PC-3 (cell line): ENCODE results near the gene GPS2. TPM values are rescaled to one million over a fixed set of nuclear protein-coding genes. Genes with fewer than 3 reads are reported as not detected.
"Not testable (repeated sequence)": the region's sequence is repeated elsewhere in the genome, so short reads cannot be mapped to it uniquely, and the experiment has no call there.

Source experiments
- ATAC-seq: fragments of 200-7000 bp; cut with Tn5 transposase; 2 replicates; pipeline ENCODE4 v1.9.1; 2020; ENCODE audit warnings: mild to moderate bottlenecking, moderate library complexity
- BruUV-seq: library from RNA; stranded (reverse); fragments of 400-500 nt; replicated peaks from 2 replicates; lab custom pipeline; 2021; lab: Mats Ljungman, UMichigan
- CTCF ChIA-PET: fragments of 300-600 bp; sonication (Branson Sonifier 250); formaldehyde crosslinking; loops from one replicate; lab custom pipeline; 2022; ENCODE audit warnings: antibody characterized with exemption; lab: Charles Lee
- POLR2A ChIA-PET: fragments of 300-600 bp; sonication (Branson Sonifier 250); formaldehyde crosslinking; loops from one replicate; lab custom pipeline; 2022; ENCODE audit warnings: antibody characterized with exemption; ENCODE audit not compliant: unreplicated experiment; lab: Charles Lee
- DNase-seq: peaks from one replicate; pipeline ENCODE4 v3.0.0-alpha.2; 2015
- H2AFZ ChIP-seq: fragments of 300-600 bp; sonication (generic); 2 replicates; pipeline ENCODE4 v1.6.0; 2016; ENCODE audit warnings: antibody characterized with exemption, low read length
- H3F3A ChIP-seq: fragments of 300-600 bp; sonication (generic); one replicate; pipeline ENCODE4 v1.6.0; 2017; ENCODE audit warnings: antibody characterized with exemption, low read length, control low read depth, mild to moderate bottlenecking; ENCODE audit not compliant: unreplicated experiment
- H3K27ac ChIP-seq: fragments of 300-600 bp; sonication (generic); 2 replicates; pipeline ENCODE4 v1.5.1; 2016; ENCODE audit warnings: mild to moderate bottlenecking, low read length
- H3K27me3 ChIP-seq: fragments of 300-600 bp; sonication (generic); 2 replicates; pipeline ENCODE4 v1.6.1; 2016; ENCODE audit warnings: low read length, mixed read lengths
- H3K36me3 ChIP-seq: fragments of 300-600 bp; sonication (generic); 2 replicates; pipeline ENCODE4 v1.6.1; 2016; ENCODE audit warnings: low read depth, mixed run types, low read length, mixed read lengths
- H3K4me1 ChIP-seq: fragments of 300-600 bp; sonication (generic); 2 replicates; pipeline ENCODE4 v1.5.1; 2016; ENCODE audit warnings: low read length; ENCODE audit not compliant: insufficient read depth
- H3K4me2 ChIP-seq: fragments of 300-600 bp; sonication (generic); 2 replicates; pipeline ENCODE4 v1.6.0; 2016; ENCODE audit warnings: low read length
- H3K4me3 ChIP-seq: fragments of 300-600 bp; sonication (generic); 2 replicates; pipeline ENCODE4 v1.5.1; 2016; ENCODE audit warnings: mild to moderate bottlenecking, low read length, mixed read lengths
- H3K79me2 ChIP-seq: fragments of 300-600 bp; sonication (generic); 2 replicates; pipeline ENCODE4 v1.6.1; 2017; ENCODE audit warnings: low read length, mixed read lengths
- H3K9ac ChIP-seq: fragments of 300-600 bp; sonication (generic); 2 replicates; pipeline ENCODE4 v1.6.0; 2016; ENCODE audit warnings: mild to moderate bottlenecking, low read length
- H3K9me2 ChIP-seq: fragments of 300-600 bp; sonication (generic); replicated peaks from 2 replicates; pipeline ENCODE4 v1.6.1; 2016; ENCODE audit warnings: mixed run types, low read length, mixed read lengths
- H3K9me3 ChIP-seq: fragments of 300-600 bp; sonication (generic); 2 replicates; pipeline ENCODE4 v1.6.1; 2016; ENCODE audit warnings: low read length, mixed read lengths
- H4K20me1 ChIP-seq: fragments of 300-600 bp; sonication (generic); 2 replicates; pipeline ENCODE4 v1.6.1; 2016; ENCODE audit warnings: low read length, mixed read lengths
- CTCF ChIP-seq: fragments of 300-600 bp; sonication (generic); conservative IDR thresholded peaks from 2 replicates; pipeline ENCODE4 v1.5.1; 2017; ENCODE audit warnings: antibody characterized with exemption, low read depth, mild to moderate bottlenecking, low read length
- EZH2 ChIP-seq: fragments of 300-600 bp; sonication (generic); IDR thresholded peaks from one replicate; pipeline ENCODE4 v1.6.1; 2017; ENCODE audit warnings: antibody characterized with exemption, mild to moderate bottlenecking, low read length; ENCODE audit not compliant: unreplicated experiment
- EZH2phosphoT487 ChIP-seq: fragments of 300-600 bp; sonication (generic); IDR thresholded peaks from 2 replicates; pipeline ENCODE4 v1.6.1; 2018; ENCODE audit warnings: mild to moderate bottlenecking, antibody characterized with exemption, low read length, borderline replicate concordance
- intact Hi-C: fragments of 100-400 bp; cut with micrococcal nuclease; formaldehyde crosslinking; loops from 2 replicates; pipeline ENCODE4 v1.9.0; 2023
- total RNA-seq: library from RNA; depleted of rRNA; stranded (reverse); fragments of >200 nt; gene quantifications from 2 replicates; pipeline ENCODE4 v1.2.3, GENCODE V29; 2014

GPS2 gene
- total RNA-seq, 1 experiment from 2014 or later: 30.8 TPM

- ChIA-PET POLR2A (interaction anchor here (0.6 kb wide), 1 partner anchor 283 kb away, joined by 3 read pairs; no protein-coding TSS in a partner anchor), CTCF (no interaction called here)
- H3K4me2 ChIP-seq: no peak overlapping the region
- ATAC-seq (no peak), DNase-seq (no peak)
- H3K27me3 ChIP-seq: no peaks in the 10 kb centered on the region
- no peak overlapping the region for H3K27ac ChIP-seq
- H3K9ac ChIP-seq: no peak overlapping the region
- H4K20me1 ChIP-seq: no peaks in the 10 kb centered on the region
- H3K36me3 ChIP-seq: no peaks in the 10 kb centered on the region
- no peaks in the 10 kb centered on the region for H3K9me2 ChIP-seq
- H3K9me3 ChIP-seq: no peaks in the 10 kb centered on the region
- no peaks in the 10 kb centered on the region for H3K79me2 ChIP-seq
- no peak overlapping the region for H2AFZ ChIP-seq
- no peak overlapping the region for H3K4me3 ChIP-seq
- H3F3A ChIP-seq: no peaks in the 10 kb centered on the region
- intact Hi-C loops: no loop called here
- TF ChIP-seq EZH2phosphoT487: no peak
- no peak for TF ChIP-seq EZH2
- TF ChIP-seq CTCF: no peak
- no TSS peak for BruUV-seq
- H3K4me1 ChIP-seq: no peaks in the 10 kb centered on the region
Observed at GRCh38 chr17:7341842-7342241, 26.7 kb upstream of the GPS2 start.

GRCh38 chr17:7340179-7340578, 25.0 kb upstream of the GPS2 start:
- CTCF ChIA-PET: no interaction called here
- no peaks in the 10 kb centered on the region for H3K9me3 ChIP-seq
- no peaks in the 10 kb centered on the region for H4K20me1 ChIP-seq
- DNase-seq (peak; percentile 19), ATAC-seq (no peak)
- no peaks in the 10 kb centered on the region for H3F3A ChIP-seq
- no peaks in the 10 kb centered on the region for H3K36me3 ChIP-seq
- no peak for TF ChIP-seq EZH2phosphoT487
- no peak for TF ChIP-seq EZH2
- TF ChIP-seq CTCF: no peak
- no TSS peak for BruUV-seq
- no peak overlapping the region for H3K4me3 ChIP-seq
- POLR2A ChIA-PET: no interaction called here
- no peak overlapping the region for H3K4me2 ChIP-seq
- no peak overlapping the region for H2AFZ ChIP-seq
- H3K9me2 ChIP-seq: no peaks in the 10 kb centered on the region
- H3K4me1 ChIP-seq: no peaks in the 10 kb centered on the region
- H3K27ac ChIP-seq: no peak overlapping the region
- no peak overlapping the region for H3K9ac ChIP-seq
- no peaks in the 10 kb centered on the region for H3K79me2 ChIP-seq
- no peaks in the 10 kb centered on the region for H3K27me3 ChIP-seq
- intact Hi-C loops: no loop called here

GRCh38 chr17:7337600-7337999, 22.4 kb upstream of the GPS2 start:
- BruUV-seq, H3K4me1 ChIP-seq, H2AFZ ChIP-seq, ATAC-seq, H3K4me2 ChIP-seq, H3K4me3 ChIP-seq, intact Hi-C loops, H3K9me2 ChIP-seq, H3K27me3 ChIP-seq, CTCF ChIA-PET, H3K9me3 ChIP-seq, H3F3A ChIP-seq, H3K79me2 ChIP-seq, DNase-seq, H3K36me3 ChIP-seq, H3K9ac ChIP-seq, H4K20me1 ChIP-seq, H3K27ac ChIP-seq, POLR2A ChIA-PET: not testable (repeated sequence)
